HL-60/S4 treated with phorbol 12-myristate 13-acetate at 8.2 ng/mL for 4 days and 3 days (cell line): Measurements from ENCODE around the gene PRSS36.
"Not testable (repeated sequence)": the region's sequence is repeated elsewhere in the genome, so short reads cannot be mapped to it uniquely, and the experiment has no call there.

Experiments
- in situ Hi-C: fragments of 300-500 bp; cut with MboI; formaldehyde crosslinking; loops from 2 replicates; pipeline ENCODE4 v1.15.0; 2022; ENCODE audit warnings: low sequenced_read_pairs

The PRSS36 gene

GRCh38 chr16:31184888-31185287 lies 35.0 kb upstream of the PRSS36 start:
- in situ Hi-C loops = no loop called here

- in situ Hi-C loops = no loop called here
Measured at GRCh38 chr16:31183432-31184428, 33.9 kb upstream of the PRSS36 start.

DNA sequence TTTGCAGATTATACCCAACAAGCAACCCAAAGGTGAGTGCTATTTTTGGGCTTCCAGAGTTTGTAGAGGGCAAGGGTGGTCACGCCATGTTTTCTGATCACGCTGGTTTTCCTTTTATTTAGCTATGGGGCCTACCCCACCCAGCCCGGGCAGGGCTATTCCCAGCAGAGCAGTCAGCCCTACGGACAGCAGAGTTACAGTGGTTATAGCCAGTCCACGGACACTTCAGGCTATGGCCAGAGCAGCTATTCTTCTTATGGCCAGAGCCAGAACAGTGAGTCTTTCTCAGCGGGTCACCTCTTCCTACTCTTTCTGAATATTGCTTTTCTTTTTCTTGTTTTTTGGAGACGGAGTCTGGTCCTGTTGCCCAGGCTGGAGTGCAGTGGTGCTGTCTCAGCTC lies 32.5 kb upstream of the PRSS36 start:
- in situ Hi-C loops = no loop called here

DNA sequence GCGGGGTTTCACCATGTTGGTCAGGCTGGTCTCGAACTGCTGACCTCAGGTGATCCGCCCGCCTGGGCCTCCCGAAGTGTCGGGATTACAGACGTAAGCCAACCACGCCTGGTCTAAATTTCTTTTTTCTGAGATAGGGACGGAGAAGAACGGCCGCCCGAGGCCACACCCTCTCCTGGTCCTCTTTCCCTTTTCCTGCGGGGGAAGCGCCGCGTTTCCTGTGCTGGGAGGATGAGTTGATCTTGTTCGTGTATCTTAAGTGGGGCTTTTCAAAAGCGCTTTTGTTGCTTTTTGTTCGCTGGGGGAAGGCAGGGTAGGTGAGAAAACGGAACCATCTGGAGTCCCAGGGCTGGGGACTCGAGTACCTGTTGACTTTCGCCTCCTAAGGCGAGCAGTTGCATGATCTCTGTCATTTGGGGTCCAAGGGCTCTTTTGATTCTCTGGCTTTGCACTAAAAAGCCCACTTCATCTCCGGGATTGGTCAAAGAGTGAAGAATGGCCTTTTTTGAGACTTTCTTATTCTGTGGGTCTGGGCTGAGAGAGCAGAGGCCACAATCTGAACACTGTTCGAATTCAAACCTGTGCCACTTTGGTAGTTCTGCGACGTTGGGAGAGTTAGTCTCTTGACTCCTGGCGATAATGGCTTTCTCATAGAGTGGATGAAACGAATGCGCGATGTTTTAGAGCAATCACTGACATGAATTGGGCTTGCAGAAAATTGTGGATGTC lies 31.4 kb upstream of the PRSS36 start:
- in situ Hi-C loops = no loop called here

DNA sequence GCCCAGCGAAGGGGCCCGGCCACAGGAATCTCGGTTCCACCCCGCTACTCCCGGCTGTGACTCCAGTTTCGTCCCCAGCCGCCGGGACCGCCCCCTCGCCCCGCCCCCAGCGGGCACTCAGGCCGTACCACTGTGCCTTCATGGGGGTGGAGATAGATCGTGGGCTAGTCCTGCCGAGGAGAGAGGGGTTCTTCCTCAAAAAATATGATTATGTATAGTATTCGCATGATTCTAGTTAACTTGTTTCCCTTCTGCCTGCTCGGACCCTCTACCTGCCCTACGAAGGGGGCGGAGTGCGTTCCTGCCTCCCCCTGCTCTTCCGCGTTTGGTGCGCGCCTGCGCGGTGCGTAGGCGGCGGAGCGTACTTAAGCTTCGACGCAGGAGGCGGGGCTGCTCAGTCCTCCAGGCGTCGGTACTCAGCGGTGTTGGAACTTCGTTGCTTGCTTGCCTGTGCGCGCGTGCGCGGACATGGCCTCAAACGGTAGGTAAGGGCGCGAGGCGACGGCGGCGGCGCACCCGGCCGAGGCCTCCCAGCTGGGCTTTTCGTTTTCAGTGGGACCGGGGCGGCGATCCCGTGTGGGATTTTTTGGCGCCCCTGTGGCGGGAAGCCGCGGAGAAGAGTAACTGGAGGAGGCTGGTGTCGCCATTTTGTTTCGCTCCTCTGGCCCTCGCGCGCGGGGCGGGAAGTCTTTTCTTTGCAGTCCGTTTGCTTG lies 30.0 kb upstream of the PRSS36 start, which contains the start of gene FUS:
Gene FUS, plus strand, starts transcription at position 393 of the 713 bp plus-strand sequence. Its CDS starts 76 bp downstream, at position 469.
- in situ Hi-C loops = no loop called here

DNA sequence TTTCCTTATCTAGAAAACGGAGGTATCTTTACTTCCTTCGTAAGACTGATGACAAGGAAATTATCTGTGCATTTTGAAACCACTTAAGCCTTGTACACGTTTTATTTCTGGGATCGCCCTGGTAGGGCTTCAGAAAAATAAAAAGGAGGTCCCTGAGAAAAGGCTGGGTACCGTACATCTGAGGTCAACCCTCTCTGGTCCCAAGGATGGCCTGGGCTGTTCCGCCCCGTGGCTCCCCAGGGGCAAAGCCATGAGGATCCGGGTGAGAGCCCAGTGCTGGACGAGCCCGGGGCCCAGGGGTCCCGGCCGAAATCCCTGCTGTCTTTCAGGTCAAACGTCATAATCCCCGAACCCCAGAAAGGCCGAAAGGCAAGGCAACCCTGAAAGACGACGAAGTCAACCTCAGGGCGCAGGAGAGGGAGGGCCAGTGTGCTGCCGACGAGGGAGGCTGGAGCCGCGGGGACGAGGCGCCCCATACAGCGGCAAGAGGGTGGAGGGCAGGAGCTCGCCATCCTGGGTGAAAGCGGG lies 29.4 kb upstream of the PRSS36 start:
- in situ Hi-C loops = no loop called here

DNA sequence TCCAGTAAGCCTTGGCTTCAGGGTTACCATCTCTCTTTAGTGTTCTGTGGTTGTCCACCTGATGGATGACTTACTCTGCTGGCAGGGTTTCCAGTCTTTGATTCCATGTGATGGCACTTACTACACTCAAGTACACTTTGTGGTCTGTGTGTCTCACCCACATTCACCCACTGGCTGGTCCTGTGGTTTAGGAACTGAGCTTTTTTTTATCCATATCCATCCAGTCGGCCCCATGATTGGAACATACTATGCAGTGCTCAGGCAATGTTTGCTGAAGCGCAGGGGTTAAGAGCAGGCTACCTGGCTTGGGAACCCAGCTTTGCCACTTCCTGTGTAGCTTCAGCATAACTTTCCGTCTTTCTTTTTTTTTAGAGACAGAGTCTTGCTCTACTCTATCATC lies 27.3 kb upstream of the PRSS36 start:
- in situ Hi-C loops = no loop called here

GRCh38 chr16:31170048-31170447 lies 20.2 kb upstream of the PRSS36 start:
- in situ Hi-C loops = not testable (repeated sequence)

DNA sequence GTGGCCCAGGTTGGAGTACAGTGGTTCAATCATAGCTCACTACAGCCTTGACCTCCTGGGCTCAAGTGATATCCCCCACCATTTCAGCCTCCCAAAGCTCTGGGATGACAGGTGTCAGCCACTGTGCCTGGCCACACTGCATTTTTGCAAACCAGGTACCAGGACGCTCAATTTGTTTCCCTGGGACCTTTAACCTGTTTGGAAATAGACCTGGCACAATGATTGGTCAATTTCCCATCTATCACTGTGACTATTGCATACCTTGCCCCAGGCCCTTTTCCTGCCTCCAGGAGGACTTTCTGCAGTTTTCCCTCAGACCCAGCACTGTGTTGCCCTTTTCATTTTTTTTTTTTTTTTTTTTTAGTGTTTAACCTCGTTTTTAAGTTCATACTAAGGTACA lies 19.0 kb upstream of the PRSS36 start:
- in situ Hi-C loops = no loop called here

DNA sequence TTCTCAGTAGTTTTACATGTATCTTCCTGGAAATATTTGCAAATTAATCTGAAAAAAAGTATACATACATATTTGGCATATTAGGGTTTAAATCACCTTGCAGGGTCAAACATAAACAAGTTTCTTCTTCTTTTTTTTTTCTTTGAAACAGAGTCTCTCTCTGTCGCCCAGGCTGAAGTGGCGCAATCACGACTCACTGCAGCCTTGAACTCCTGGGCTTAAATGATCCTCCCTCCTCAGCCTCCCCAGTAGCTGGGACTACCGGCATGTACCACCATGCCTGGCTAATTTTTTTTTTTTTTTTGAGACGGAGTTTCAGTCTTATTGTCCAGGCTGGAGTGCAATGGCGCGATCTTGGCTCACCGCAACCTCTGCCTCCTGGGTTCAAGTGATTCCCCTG lies 17.4 kb upstream of the PRSS36 start:
- in situ Hi-C loops = no loop called here

- in situ Hi-C loops = no loop called here
Measured at GRCh38 chr16:31157136-31157535, 7.3 kb upstream of the PRSS36 start.

- in situ Hi-C loops = not testable (repeated sequence)
Measured at GRCh38 chr16:31150976-31151375, 1.1 kb upstream of the PRSS36 start.

GRCh38 chr16:31149332-31149731 lies 534 bp downstream of the PRSS36 start:
- in situ Hi-C loops = no loop called here

DNA sequence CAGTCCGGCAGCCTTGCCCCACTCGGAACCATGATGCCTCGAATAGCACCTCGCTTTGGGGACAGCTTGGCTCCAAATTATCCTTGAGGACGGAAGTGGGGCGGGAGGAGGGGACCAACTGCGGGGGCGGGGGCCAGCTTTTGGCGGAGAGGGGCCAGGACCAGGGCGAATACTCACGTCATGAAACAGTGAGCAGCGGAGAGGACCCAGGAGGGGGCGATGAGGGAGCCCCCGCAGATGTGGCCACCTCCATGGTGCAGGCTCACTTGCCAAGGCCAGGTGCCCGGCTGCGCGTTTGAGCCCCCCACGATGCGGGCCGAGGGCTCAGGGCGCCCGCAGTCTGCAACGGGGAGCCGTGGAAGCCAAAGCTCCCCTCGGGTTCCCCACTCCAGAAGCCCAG lies 970 bp downstream of the PRSS36 start:
- in situ Hi-C loops = no loop called here

DNA sequence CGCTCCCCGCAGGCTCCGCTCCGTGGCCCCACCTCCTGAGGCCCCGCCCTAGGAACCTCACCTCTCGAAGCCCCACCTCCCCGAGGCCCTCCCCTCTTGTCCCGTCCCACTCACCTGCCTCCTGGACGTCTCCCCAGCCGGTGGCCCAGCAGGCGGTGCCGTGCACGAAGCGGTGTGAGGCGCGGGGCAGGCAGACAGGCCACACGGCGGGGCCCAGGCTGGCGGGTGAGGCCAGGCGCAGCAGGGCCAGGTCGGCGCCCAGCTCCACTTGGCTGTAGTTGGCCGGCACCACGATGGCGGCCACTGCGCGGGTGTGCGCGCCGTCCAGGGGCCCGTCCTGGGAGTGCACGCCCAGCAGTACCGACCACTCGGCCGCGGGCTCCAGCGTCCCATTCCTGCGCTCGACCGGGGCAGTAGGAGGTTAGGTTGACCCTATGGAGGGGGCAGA lies 1.6 kb downstream of the PRSS36 start:
- in situ Hi-C loops = no loop called here

DNA sequence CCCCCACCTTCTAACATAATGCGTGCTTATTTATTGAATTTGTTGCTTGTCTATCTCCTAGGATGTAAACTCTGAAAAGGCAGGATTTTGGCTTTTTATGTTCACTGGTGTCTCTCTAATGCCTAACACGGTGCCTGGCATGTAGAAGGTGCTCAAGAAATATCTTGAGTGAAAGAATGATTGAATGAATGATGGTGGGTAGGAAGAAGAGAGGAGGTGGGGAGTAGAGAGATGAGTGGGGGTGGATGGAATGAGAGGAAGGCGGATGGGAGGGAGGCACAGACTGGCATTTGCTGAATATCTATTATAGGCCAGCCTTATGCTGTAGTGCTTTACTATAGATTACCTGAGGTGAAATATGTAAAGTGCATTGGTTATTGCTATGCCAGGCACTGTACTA lies 2.3 kb downstream of the PRSS36 start:
- in situ Hi-C loops = no loop called here

DNA sequence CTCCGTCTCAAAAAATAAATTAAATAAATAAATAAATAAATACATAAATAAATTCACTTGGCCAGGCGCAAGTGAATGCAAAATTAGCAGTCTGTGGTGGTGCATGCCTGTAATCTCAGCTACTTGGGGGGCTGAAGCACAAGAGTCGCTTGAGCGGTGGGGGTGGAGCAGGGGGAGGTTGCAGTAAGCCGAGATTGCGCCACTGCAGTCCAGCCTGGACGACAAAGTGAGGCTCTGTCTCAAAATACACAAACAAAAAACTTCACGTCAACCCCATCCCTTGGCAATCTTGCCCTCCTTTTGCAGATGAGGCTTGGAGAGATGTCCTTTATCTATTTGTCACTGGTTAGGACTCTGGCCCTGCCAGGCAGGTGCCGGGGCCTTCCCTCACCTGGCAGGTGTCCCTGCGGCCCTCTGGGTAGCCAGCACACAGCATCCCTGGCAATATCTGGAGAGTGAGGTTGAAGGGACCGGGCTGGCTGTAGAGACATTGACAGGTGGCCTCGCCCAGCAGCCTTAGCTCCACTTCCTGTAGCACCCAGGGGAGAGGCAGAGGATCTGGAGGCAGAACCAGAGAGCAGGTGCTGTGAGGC lies 4.4 kb downstream of the PRSS36 start:
- in situ Hi-C loops = no loop called here

DNA sequence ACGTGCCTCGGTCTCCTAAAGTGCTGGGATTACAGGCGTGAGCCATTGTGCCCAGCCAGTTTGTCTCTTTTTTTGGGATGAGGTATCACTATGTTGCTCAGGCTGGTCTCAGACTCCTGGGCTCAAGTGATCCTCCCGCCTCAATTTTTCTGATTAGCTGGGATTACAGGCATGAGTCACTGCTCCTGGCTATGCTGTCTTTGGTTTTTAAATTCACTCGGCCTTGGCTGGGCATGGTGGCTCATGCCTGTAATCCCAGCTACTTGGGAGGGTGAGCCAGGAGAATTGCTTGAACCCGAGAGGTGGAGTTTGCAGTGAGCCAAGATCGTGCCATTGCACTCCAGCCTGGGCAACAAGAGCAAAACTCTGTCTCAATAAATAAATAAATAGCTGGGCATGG lies 5.4 kb downstream of the PRSS36 start:
- in situ Hi-C loops = not testable (repeated sequence)

- in situ Hi-C loops = no loop called here
Measured at GRCh38 chr16:31143694-31144148, 6.1 kb downstream of the PRSS36 start.

- in situ Hi-C loops = no loop called here
Measured at GRCh38 chr16:31143011-31143693, 6.7 kb downstream of the PRSS36 start.
